Keratinocyte (primary cell): ENCODE measurements around the gene PACS2. TPM values are rescaled to one million over a fixed set of nuclear protein-coding genes. Genes with fewer than 3 reads are reported as not detected.

Experiments
- DNase-seq: peaks from one replicate; pipeline ENCODE4 v3.0.0-alpha.2; 2011; ENCODE audit warnings: low read depth, missing footprints, low spot score
- FAIRE-seq: peaks from 2 replicates; lab custom pipeline; 2011; peaks lifted over from hg19 to GRCh38; lab: Jason Lieb, UNC
- H2AFZ ChIP-seq: 2 replicates; pipeline ENCODE4 v1.6.0; 2012; ENCODE audit warnings: low read length, control low read depth, inconsistent platforms; ENCODE audit not compliant: control insufficient read depth
- H3K27ac ChIP-seq: 2 replicates; pipeline ENCODE4 v1.5.1; 2011; ENCODE audit warnings: low read length; ENCODE audit not compliant: control insufficient read depth, insufficient read depth
- H3K27me3 ChIP-seq: 3 replicates; pipeline ENCODE4 v1.6.0; 2011; ENCODE audit warnings: low read length; ENCODE audit not compliant: control insufficient read depth, insufficient read depth; ENCODE audit errors: extremely low read depth
- H3K36me3 ChIP-seq, 2 experiments: 2 replicates in 1 of 2; 3 replicates in 1 of 2; pipeline ENCODE4 v1.5.1; 2011; ENCODE audit warnings: low read length in 2 of 2, mild to moderate bottlenecking in 1 of 2; ENCODE audit not compliant: control insufficient read depth in 2 of 2, insufficient read depth in 2 of 2; ENCODE audit errors: extremely low read depth in 1 of 2
- H3K4me1 ChIP-seq: 3 replicates; pipeline ENCODE4 v1.5.1; 2011; ENCODE audit warnings: low read length; ENCODE audit not compliant: control insufficient read depth, insufficient read depth; ENCODE audit errors: extremely low read depth
- H3K4me2 ChIP-seq: 3 replicates; pipeline ENCODE4 v1.6.0; 2011; ENCODE audit warnings: low read depth, low read length; ENCODE audit not compliant: control insufficient read depth, insufficient read depth; ENCODE audit errors: extremely low read depth
- H3K4me3 ChIP-seq, 3 experiments: fragments of 200-600 bp in 1 of 3; sonication (generic) in 1 of 3; 2 replicates in 2 of 3; 3 replicates in 1 of 3; pipeline ENCODE4 v1.5.1; 2011 to 2016; ENCODE audit warnings: low read length in 3 of 3, mild to moderate bottlenecking in 3 of 3, control low read depth in 2 of 3, inconsistent platforms in 1 of 3, low read depth in 1 of 3, mixed read lengths in 1 of 3, mixed run types in 1 of 3, moderate library complexity in 1 of 3; ENCODE audit not compliant: control insufficient read depth in 2 of 3, insufficient read depth in 2 of 3; ENCODE audit errors: extremely low read depth in 1 of 3
- H3K79me2 ChIP-seq: 2 replicates; pipeline ENCODE4 v1.6.0; 2012; ENCODE audit warnings: low read length; ENCODE audit not compliant: control insufficient read depth, insufficient read depth
- H3K9ac ChIP-seq: 3 replicates; pipeline ENCODE4 v1.6.0; 2011; ENCODE audit warnings: low read length; ENCODE audit not compliant: control insufficient read depth, insufficient read depth; ENCODE audit errors: extremely low read depth
- H3K9me1 ChIP-seq: 3 replicates; pipeline ENCODE4 v1.6.0; 2011; ENCODE audit warnings: low read length; ENCODE audit not compliant: control insufficient read depth, insufficient read depth; ENCODE audit errors: extremely low read depth
- H3K9me3 ChIP-seq: 2 replicates; pipeline ENCODE4 v1.5.1; 2012; ENCODE audit warnings: low read depth, low read length; ENCODE audit not compliant: control insufficient read depth
- H4K20me1 ChIP-seq: 3 replicates; pipeline ENCODE4 v1.6.0; 2011; ENCODE audit warnings: low read length; ENCODE audit not compliant: control insufficient read depth, insufficient read depth; ENCODE audit errors: extremely low read depth
- EZH2 ChIP-seq: IDR thresholded peaks from one replicate; pipeline ENCODE4 v1.6.1; 2012; ENCODE audit warnings: inconsistent platforms, mild to moderate bottlenecking, low read length, moderate library complexity
- dilution Hi-C: fragments of 300-500 bp; cut with MboI; formaldehyde crosslinking; loops from one replicate; pipeline ENCODE4 v1.7.0; 2020; ENCODE audit warnings: low sequenced_read_pairs; ENCODE audit not compliant: extremely low pct_ligation_motif_present
- polyA plus RNA-seq, 5 experiments: library from polyadenylated mRNA; depleted of rRNA in 3 of 5; stranded (reverse) in 3 of 5; stranded (forward) in 1 of 5; unstranded in 1 of 5; fragments of >200 nt; gene quantifications; 1 replicate in 1 of 5; 2 replicates in 3 of 5; 3 replicates in 1 of 5; pipeline versions ENCODE4 v1.2.1 to v1.2.3, GENCODE V29; 2011 to 2012; ENCODE audit warnings: missing spikeins in 2 of 5, low read depth in 1 of 5, low replicate concordance in 1 of 5
- TF ChIP-seq, protein P1 (sequence below), 3 experiments: IDR thresholded peaks in 1 of 3; conservative IDR thresholded peaks in 1 of 3; optimal IDR thresholded peaks in 1 of 3; 2 replicates in 2 of 3; 3 replicates in 1 of 3; pipeline versions ENCODE3 to v1.5.1; 2011; ENCODE audit warnings: low read length in 3 of 3, mild to moderate bottlenecking in 3 of 3, moderate library complexity in 2 of 3, control low read depth in 1 of 3, inconsistent platforms in 1 of 3; ENCODE audit not compliant: insufficient read depth in 2 of 3; ENCODE audit errors: extremely low read depth in 1 of 3

PACS2 gene
- polyA plus RNA-seq, 1 donor (not counting 4 experiments of a cell fraction or from before 2014, with no cell fraction given): 11.8 TPM

- Histone ChIP-seq H2AFZ (no peak overlapping the region), H3K4me2 (no peak overlapping the region), H3K4me1 (peaks cover 3% of the 10 kb centered on the region), H4K20me1 (peaks cover 5% of the 10 kb centered on the region), H3K36me3 (no peaks in the 10 kb centered on the region), H3K79me2 (no peaks in the 10 kb centered on the region), H3K4me3 (no peak overlapping the region), H3K27me3 (no peaks in the 10 kb centered on the region), H3K27ac (no peak overlapping the region), H3K9ac (no peak overlapping the region), H3K9me3 (no peaks in the 10 kb centered on the region), H3K9me1 (peaks cover 4% of the 10 kb centered on the region)
- dilution Hi-C loops: no loop called here
- DNase-seq: no peak
- TF ChIP-seq EZH2: no peak
- TF ChIP-seq, protein P1, sequence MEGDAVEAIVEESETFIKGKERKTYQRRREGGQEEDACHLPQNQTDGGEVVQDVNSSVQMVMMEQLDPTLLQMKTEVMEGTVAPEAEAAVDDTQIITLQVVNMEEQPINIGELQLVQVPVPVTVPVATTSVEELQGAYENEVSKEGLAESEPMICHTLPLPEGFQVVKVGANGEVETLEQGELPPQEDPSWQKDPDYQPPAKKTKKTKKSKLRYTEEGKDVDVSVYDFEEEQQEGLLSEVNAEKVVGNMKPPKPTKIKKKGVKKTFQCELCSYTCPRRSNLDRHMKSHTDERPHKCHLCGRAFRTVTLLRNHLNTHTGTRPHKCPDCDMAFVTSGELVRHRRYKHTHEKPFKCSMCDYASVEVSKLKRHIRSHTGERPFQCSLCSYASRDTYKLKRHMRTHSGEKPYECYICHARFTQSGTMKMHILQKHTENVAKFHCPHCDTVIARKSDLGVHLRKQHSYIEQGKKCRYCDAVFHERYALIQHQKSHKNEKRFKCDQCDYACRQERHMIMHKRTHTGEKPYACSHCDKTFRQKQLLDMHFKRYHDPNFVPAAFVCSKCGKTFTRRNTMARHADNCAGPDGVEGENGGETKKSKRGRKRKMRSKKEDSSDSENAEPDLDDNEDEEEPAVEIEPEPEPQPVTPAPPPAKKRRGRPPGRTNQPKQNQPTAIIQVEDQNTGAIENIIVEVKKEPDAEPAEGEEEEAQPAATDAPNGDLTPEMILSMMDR (optimal IDR thresholded peaks at IDR 0.05 in 1 of 3, IDR thresholded peaks at IDR 0.05 in 1 of 3, conservative IDR thresholded peaks at IDR 0.05 in 1 of 3; ENCODE audit: extremely low read depth in 1 of 3, insufficient read depth in 2 of 3, low read length in 3 of 3): no peak
- no peak for FAIRE-seq
Measured at GRCh38 chr14:105369653-105370040, 55.1 kb downstream of the PACS2 start.

DNA sequence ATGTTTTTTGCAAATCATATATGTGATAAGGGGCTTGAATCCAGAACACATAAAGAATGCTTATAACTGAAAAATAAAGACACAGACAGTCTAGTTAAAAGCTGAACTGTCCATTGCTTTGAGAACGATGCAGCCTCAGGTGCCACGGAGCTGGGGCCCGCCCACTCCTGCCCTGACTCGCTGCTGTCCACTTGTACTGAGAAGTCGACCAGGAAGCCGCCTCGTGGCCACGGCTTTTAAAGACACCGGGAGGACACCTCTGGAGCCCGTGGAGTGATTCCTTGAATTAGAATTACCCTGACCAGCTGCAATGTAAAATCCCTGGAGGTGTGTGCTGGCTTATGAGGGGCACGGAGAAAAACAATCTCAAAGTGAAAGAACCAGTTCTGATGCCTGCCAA lies 59.8 kb downstream of the PACS2 start:
- Histone ChIP-seq H3K9me1 (peaks cover 6% of the 10 kb centered on the region), H2AFZ (no peak overlapping the region), H3K4me2 (peak overlapping the region; percentile 41), H4K20me1 (peaks cover 5% of the 10 kb centered on the region), H3K4me3 (no peak overlapping the region), H3K9me3 (no peaks in the 10 kb centered on the region), H3K27me3 (no peaks in the 10 kb centered on the region), H3K79me2 (no peaks in the 10 kb centered on the region), H3K4me1 (peaks cover 3% of the 10 kb centered on the region), H3K36me3 (no peaks in the 10 kb centered on the region), H3K27ac (no peak overlapping the region), H3K9ac (no peak overlapping the region)
- TF ChIP-seq EZH2: no peak
- TF ChIP-seq, protein P1 (optimal IDR thresholded peaks at IDR 0.05 in 1 of 3, IDR thresholded peaks at IDR 0.05 in 1 of 3, conservative IDR thresholded peaks at IDR 0.05 in 1 of 3; ENCODE audit: extremely low read depth in 1 of 3, insufficient read depth in 2 of 3, low read length in 3 of 3): peak in 2 of 3 experiments; percentile 12 to 20
- DNase-seq: no peak
- no peak for FAIRE-seq
- dilution Hi-C loops: no loop called here
